Ishikawa (cell line): ENCODE data around the gene HS6ST2.

ENCODE experiments used
- CEBPB ChIP-seq: IDR thresholded peaks from 2 replicates; pipeline ENCODE4 v1.6.1; 2012
- CREB1 ChIP-seq: IDR thresholded peaks from 2 replicates; pipeline ENCODE4 v1.6.1; 2012; ENCODE audit warnings: low read depth
- EGR1 ChIP-seq: IDR thresholded peaks from 2 replicates; pipeline ENCODE4 v1.6.1; 2012
- EP300 ChIP-seq: IDR thresholded peaks from 2 replicates; pipeline ENCODE4 v1.6.1; 2012; ENCODE audit warnings: borderline replicate concordance
- FOXM1 ChIP-seq: IDR thresholded peaks from 2 replicates; pipeline ENCODE4 v1.6.1; 2012; ENCODE audit warnings: low read depth, borderline replicate concordance
- MAX ChIP-seq: IDR thresholded peaks from 2 replicates; pipeline ENCODE4 v1.6.1; 2012
- NFIC ChIP-seq: IDR thresholded peaks from 2 replicates; pipeline ENCODE4 v1.6.1; 2012
- RAD21 ChIP-seq: IDR thresholded peaks from 2 replicates; pipeline ENCODE4 v1.6.1; 2012; ENCODE audit warnings: low read depth
- REST ChIP-seq: IDR thresholded peaks from 2 replicates; pipeline ENCODE4 v1.6.1; 2012; ENCODE audit warnings: low read depth, mild to moderate bottlenecking
- TAF1 ChIP-seq: IDR thresholded peaks from 2 replicates; pipeline ENCODE4 v1.6.1; 2012; ENCODE audit warnings: low read depth, mild to moderate bottlenecking
- TCF12 ChIP-seq: IDR thresholded peaks from 2 replicates; pipeline ENCODE4 v1.6.1; 2012; ENCODE audit warnings: low read depth
- TEAD4 ChIP-seq: IDR thresholded peaks from 2 replicates; pipeline ENCODE4 v1.6.1; 2012
- USF1 ChIP-seq: IDR thresholded peaks from 2 replicates; pipeline ENCODE4 v1.6.1; 2012
- YY1 ChIP-seq: IDR thresholded peaks from 2 replicates; pipeline ENCODE4 v1.6.1; 2012; ENCODE audit warnings: low read depth
- ZBTB7A ChIP-seq: IDR thresholded peaks from 2 replicates; pipeline ENCODE4 v1.6.1; 2012; ENCODE audit warnings: low read depth

HS6ST2 gene

GRCh38 chrX:132751063-132751690, 207.3 kb downstream of the HS6ST2 start:
- no peak for TF ChIP-seq ZBTB7A

GRCh38 chrX:132750331-132751062, 207.9 kb downstream of the HS6ST2 start:
- no peak for TF ChIP-seq NFIC
- no peak for TF ChIP-seq TAF1
- TF ChIP-seq FOXM1 = no peak
- TF ChIP-seq EP300 = no peak
- no peak for TF ChIP-seq YY1
- no peak for TF ChIP-seq CEBPB
- TF ChIP-seq MAX = no peak
- TF ChIP-seq CREB1 = no peak
- no peak for TF ChIP-seq TEAD4
- TF ChIP-seq EGR1 = no peak
- TF ChIP-seq REST = no peak
- no peak for TF ChIP-seq ZBTB7A
- TF ChIP-seq TCF12 = no peak
- TF ChIP-seq RAD21 = no peak
- no peak for TF ChIP-seq USF1

GRCh38 chrX:132749406-132749805, 209.0 kb downstream of the HS6ST2 start:
- TF ChIP-seq ZBTB7A = no peak
- TF ChIP-seq RAD21 = no peak
- no peak for TF ChIP-seq YY1
- TF ChIP-seq CEBPB = no peak
- no peak for TF ChIP-seq TCF12
- no peak for TF ChIP-seq USF1
- TF ChIP-seq TAF1 = no peak
- TF ChIP-seq NFIC = no peak
- no peak for TF ChIP-seq EP300
- no peak for TF ChIP-seq EGR1
- TF ChIP-seq TEAD4 = no peak
- TF ChIP-seq REST = no peak
- no peak for TF ChIP-seq CREB1
- no peak for TF ChIP-seq MAX
- no peak for TF ChIP-seq FOXM1

GRCh38 chrX:132748909-132749308, 209.5 kb downstream of the HS6ST2 start:
- no peak for TF ChIP-seq USF1
- TF ChIP-seq YY1 = no peak
- TF ChIP-seq TCF12 = no peak

GRCh38 chrX:132748268-132748667, 210.2 kb downstream of the HS6ST2 start:
- TF ChIP-seq RAD21 = no peak
- TF ChIP-seq CREB1 = no peak
- TF ChIP-seq EGR1 = no peak
- no peak for TF ChIP-seq USF1
- TF ChIP-seq MAX = no peak
- no peak for TF ChIP-seq YY1
- TF ChIP-seq REST = no peak
- TF ChIP-seq NFIC = no peak
- no peak for TF ChIP-seq TAF1
